ENCODE results near the gene ITGAX.

The ITGAX gene

GRCh38 chr16:31348579-31348978 lies 6.4 kb upstream of the ITGAX start:
- no peak for DNase-seq (ENCODE audit: low read depth)

GRCh38 chr16:31350275-31351005 lies 4.5 kb upstream of the ITGAX start:
- DNase-seq (ENCODE audit: low read depth), result no peak

- DNase-seq (ENCODE audit: low read depth), result no peak
Observed at GRCh38 chr16:31351246-31351941, 3.6 kb upstream of the ITGAX start.

- no peak for DNase-seq (ENCODE audit: low read depth)
Observed at GRCh38 chr16:31351942-31352325, 3.0 kb upstream of the ITGAX start.

GRCh38 chr16:31352376-31353115 lies 2.4 kb upstream of the ITGAX start:
- DNase-seq (ENCODE audit: low read depth), result no peak

GRCh38 chr16:31355431-31356100 lies 590 bp downstream of the ITGAX start:
- DNase-seq (ENCODE audit: low read depth), result no peak

- DNase-seq (ENCODE audit: low read depth), result no peak
Observed at GRCh38 chr16:31356566-31357323, 1.8 kb downstream of the ITGAX start.

GRCh38 chr16:31357324-31358109 lies 2.5 kb downstream of the ITGAX start:
- no peak for DNase-seq (ENCODE audit: low read depth)

GRCh38 chr16:31360251-31360650 lies 5.3 kb downstream of the ITGAX start:
- DNase-seq (ENCODE audit: low read depth), result no peak

- no peak for DNase-seq (ENCODE audit: low read depth)
Observed at GRCh38 chr16:31361201-31362110, 6.5 kb downstream of the ITGAX start.

GRCh38 chr16:31362476-31363405 lies 7.8 kb downstream of the ITGAX start:
- no peak for DNase-seq (ENCODE audit: low read depth)

- DNase-seq (ENCODE audit: low read depth), result no peak
Observed at GRCh38 chr16:31363721-31364120, 8.7 kb downstream of the ITGAX start.

- no peak for DNase-seq (ENCODE audit: low read depth)
Observed at GRCh38 chr16:31364421-31364820, 9.4 kb downstream of the ITGAX start.

GRCh38 chr16:31365131-31365865 lies 10.3 kb downstream of the ITGAX start:
- DNase-seq (ENCODE audit: low read depth), result no peak

GRCh38 chr16:31367853-31368252 lies 12.9 kb downstream of the ITGAX start:
- no peak for DNase-seq (ENCODE audit: low read depth)

- DNase-seq (ENCODE audit: low read depth), result no peak
Observed at GRCh38 chr16:31371008-31371407, 16.0 kb downstream of the ITGAX start.

GRCh38 chr16:31371619-31372484 lies 16.9 kb downstream of the ITGAX start:
- no peak for DNase-seq (ENCODE audit: low read depth)

Data from activated T-cell treated with anti-CD3 and anti-CD28 coated beads for 24 hours (primary cell).